GM18498 (cell line): Measurements from ENCODE around the gene KLHL6.
A peak's percentile ranks its signal among the peaks of the same experiment; 100 is the strongest.

ENCODE experiments used
- ATAC-seq: cut with Tn5 transposase; IDR thresholded peaks from one replicate; pipeline ENCODE4 v1.9.1; 2021; ENCODE audit warnings: mild to moderate bottlenecking, moderate library complexity; ENCODE audit not compliant: unreplicated experiment

The KLHL6 gene, protein sequence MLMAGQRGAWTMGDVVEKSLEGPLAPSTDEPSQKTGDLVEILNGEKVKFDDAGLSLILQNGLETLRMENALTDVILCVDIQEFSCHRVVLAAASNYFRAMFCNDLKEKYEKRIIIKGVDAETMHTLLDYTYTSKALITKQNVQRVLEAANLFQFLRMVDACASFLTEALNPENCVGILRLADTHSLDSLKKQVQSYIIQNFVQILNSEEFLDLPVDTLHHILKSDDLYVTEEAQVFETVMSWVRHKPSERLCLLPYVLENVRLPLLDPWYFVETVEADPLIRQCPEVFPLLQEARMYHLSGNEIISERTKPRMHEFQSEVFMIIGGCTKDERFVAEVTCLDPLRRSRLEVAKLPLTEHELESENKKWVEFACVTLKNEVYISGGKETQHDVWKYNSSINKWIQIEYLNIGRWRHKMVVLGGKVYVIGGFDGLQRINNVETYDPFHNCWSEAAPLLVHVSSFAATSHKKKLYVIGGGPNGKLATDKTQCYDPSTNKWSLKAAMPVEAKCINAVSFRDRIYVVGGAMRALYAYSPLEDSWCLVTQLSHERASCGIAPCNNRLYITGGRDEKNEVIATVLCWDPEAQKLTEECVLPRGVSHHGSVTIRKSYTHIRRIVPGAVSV

DNA sequence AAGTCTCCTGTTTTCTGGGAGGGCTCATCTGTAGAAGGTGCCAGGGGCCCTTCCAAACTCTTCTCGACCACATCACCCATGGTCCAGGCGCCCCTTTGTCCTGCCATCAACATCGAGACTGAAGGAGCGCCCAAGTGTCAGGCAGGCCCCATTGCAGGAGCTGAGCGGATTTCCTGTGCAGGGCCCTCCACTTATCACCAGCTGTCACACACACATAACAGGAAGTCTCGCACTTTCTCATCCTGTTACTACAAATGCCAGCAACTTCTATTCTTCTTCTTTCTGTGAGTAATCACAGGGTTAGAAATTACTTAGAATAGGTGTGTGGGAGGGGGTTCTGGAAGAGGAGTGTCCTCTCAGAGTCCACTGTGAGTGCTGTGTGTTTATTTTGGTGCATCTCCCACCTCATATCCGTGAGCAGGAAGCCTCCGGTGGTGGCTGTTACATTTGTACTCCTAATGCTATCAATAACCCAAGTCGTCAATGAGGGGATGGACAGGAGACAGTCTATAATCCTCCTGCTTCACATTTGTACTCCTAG, at the start of gene KLHL6:
Gene KLHL6 (minus strand): TSS at position 166 of the 541 bp plus-strand sequence. CDS start 53 bp downstream, at position 113.
- peak; percentile 93 for ATAC-seq

DNA sequence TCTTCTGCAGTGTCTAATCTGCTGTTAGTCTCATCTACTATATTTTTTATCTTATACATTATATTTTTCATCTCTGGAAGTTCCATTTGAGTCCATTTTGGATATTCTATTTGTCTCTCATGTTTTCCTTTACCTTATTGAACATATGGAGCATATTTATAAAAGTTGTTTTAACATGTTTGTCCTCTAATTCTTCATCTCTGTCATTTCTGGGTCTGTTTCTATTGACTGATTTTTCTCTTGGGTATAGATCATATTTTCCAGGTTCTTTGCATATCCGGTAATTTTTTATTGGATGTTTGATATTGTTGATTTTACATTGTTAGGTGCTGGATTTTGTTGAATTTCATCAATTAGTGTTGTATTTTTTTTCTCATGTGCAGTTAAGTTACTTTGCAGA, 42.5 kb upstream of the KLHL6 start:
- no peak for ATAC-seq

DNA sequence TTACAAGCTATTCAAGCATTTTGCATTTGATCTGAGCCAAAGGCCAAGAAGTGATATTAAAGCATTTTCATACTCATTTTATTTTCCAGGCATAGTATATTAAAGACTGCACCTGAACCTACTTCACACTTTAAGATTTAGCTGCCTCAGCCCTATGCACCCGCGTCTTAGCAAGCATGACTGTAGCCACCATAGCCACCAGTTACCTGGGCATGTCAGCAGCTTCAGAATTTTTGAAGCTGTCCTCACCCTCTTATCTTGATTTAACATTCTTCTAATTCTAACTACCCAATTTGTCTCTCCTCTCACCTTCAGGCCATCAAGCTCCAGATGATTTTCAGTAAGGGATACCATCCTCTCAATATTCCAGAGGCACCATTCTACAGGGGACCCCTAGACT, 39.1 kb upstream of the KLHL6 start:
- no peak for ATAC-seq

DNA sequence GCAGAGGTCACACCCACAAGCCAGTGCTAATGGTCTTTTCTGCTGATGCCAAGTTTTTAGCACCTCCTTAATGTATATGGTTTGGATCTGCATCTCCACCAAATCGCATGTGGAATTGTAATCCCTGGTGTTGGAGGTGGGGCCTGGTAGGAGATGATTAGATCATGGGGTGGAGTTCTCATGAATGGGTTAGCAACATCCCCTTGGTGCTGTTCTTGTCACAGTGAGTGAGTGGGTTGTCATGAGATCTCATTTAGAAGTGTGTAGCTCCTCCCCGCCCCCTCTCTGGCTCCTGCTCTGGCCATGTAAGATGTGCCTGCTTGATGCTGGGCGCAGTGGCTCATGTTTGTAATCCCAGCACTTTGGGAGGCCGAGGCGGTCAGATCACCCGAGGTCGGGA, 37.3 kb upstream of the KLHL6 start:
- no peak for ATAC-seq

DNA sequence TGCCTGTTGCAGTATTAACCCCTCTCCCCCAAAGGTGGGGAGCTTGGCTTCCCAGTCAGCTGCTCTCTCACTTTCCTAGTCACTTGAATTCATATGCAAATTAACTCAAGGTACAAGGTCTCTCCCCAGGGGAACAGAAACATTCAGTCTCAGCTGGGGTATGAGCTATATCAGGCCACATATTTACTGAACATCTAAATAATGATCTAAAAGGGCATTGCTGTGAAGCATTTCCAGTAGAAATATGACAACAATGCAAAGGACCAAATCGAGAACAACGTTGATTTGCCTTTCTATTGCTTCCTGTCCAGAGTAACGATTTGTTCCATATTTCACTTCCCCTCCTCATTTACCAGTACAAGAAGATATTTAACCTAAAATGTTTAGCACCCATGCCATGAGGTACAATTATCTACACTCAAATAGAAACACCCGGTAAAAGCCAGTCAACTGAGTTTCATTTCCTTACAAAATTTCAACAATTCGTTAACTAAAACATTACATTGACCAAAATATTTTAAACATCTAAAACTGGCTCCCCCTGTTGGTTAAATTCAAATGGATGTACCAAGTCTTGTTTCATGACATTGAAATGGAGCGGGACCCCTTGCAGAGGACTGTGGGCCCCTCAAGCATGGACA, 36.5 kb upstream of the KLHL6 start:
- ATAC-seq: peak; percentile 93

DNA sequence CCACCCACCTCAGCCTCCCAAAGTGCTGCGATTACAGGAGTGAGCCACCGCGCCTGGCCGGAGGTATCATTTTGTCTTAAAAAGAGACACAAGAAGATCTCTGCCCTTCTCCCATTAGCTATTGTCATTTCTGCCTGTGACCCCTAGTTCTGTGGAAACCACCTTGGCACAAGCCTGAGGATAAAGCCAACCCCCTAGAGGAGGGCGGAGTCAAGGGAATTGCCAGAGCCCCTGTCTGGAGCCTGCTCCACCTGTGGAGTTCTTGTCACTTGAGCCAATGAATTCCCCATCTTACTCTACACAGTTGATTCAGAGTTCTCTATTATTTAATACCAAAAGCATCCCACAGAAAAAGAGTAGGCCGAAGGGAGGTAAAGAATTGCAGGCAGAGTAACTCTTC, 34.9 kb upstream of the KLHL6 start:
- ATAC-seq: no peak

DNA sequence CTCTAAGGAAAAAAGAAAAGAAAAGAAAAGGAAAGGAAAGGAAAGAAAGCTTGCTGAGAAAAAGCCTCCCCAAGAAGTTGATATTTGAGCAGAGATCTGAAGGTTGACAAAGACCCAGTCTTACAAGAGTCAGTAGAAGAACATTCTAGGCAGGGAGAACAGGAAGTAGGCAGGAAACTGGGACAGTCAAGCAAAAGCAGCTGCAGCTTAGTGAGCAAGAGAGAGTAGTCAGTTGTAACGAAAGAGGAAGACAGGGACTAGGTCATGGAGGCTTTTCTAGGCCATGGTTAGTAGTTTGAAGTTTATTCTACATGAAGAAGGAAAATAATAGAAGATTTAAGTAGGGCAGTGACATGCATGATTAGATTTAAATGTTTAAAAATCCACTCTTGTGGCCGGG, 31.8 kb upstream of the KLHL6 start:
- no peak for ATAC-seq

DNA sequence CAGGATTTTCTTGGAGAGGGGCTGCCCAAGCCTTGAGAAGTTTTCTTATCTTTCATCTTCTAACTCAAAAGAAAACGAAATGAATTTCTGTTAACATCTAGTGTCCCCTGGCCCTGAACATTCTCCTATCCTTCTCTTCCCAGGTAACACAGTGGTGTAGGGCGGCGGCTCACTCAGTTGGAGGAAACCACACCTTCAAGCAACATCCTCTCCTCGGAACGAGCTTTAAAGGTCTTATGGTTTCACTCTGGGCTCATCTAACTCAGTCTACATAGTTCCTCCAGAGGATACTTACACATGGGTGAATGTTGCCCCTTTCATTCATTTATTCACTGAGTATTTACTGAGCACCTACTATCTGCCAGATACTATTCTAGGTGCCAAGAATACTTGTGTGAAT, 31.0 kb upstream of the KLHL6 start:
- no peak for ATAC-seq

DNA sequence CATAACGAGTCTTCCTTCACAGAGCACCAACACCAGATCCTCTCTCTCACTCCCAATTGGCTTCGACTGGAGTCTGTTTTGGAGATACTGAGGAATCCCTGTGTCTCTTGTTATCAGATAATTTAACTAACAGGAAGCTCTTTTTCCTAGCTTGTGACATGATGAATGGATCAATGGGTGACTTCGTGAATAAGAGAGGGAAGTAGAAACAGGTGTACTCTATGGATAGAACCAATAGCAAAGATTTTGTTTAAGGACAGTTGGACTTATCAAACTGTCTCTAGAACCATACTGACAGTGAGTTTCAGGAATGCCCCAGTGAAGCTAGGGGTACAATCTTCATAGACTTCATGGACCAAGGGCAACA, 29.4 kb upstream of the KLHL6 start:
- ATAC-seq: no peak

DNA sequence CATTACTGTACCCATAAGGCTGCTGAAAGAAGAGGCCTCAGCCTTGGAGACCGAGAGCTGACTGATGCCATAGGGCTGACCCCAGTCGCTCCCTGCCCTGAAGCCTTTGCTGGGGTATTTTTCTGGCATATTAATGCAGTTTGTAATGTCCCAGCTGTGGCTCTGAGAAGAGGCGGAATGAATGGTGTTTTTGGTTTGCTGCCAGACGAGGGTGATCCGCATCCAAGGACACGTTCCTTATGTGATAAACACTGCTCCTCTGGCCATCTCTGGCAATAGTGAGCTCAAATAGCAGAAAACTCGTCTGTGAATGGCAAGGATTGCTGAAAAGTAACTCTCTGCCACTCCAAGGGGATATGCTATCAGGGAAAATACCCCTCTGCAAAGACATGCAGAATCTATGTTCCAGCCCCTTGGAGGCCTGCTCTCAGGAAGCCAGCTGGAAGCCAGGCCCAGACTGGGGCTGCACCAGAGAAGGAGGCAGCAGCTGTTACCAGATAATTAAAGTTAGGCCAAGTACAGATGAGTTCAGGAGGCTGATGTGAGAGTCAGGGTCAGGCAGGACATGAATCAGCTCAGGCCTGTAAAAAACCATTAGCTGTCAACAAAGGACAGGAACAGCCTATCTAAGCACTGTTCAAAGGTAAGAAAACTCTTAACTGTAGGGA, 28.9 kb upstream of the KLHL6 start:
- ATAC-seq: no peak

DNA sequence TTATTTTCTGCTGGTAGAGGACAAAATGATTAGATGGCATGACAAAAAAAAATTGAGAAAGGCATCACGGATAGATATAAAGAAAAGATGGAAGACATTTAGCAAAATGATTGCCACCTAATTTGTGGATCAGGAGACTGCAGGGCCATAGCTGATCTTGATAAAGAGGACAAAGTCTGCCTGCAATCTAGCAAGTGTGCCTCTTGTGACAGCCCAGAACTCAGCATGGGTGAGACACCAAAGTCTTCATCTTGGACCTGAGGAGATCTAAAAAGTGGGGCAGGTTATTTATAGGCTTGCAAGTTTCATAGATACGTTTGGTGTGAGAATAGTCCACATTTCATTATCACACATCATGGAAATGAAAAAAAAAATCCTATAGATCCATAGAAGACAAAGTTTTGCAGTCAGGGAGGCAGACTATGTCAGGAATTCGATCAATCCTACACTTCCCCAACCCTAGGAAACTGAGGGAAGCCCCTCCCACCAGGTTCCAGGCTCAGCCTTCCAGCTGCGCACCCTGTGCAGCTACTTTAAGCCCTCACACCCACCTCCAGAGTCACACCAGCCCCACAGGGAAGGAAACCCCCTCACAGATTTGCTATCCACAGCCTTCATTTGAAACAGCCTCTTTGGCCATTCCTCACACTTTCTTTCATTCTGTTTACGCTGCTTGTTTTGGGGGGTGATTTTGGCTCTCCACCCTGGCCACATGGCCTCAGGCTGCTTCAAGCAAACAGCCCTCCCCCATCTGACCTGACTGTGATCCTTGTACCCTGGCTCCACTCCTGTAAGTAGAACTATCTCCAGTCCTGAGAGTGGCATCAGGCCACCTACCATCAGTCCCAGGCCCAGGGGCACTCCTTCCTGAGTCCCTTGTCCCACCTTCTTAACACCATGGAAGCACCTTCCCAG, 28.1 kb upstream of the KLHL6 start:
- no peak for ATAC-seq

DNA sequence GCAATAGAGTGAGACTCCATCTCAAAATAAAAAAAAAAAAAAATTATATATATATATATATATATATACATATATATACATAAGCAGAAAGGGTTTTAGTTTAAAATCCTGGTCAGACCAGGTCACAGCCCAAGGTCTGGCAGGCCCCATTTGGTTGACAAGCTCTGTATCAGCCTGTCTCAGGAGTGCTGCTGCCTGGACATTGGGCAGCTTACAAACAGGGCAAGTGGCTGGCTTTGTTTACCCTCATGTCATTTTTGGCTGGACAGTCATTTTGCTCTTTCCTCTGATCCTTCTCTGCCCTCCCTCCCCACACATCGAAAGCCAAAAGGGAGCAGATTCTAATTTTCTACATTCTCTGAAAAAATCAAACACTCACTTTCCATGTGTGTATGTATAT, 26.7 kb upstream of the KLHL6 start:
- no peak for ATAC-seq

DNA sequence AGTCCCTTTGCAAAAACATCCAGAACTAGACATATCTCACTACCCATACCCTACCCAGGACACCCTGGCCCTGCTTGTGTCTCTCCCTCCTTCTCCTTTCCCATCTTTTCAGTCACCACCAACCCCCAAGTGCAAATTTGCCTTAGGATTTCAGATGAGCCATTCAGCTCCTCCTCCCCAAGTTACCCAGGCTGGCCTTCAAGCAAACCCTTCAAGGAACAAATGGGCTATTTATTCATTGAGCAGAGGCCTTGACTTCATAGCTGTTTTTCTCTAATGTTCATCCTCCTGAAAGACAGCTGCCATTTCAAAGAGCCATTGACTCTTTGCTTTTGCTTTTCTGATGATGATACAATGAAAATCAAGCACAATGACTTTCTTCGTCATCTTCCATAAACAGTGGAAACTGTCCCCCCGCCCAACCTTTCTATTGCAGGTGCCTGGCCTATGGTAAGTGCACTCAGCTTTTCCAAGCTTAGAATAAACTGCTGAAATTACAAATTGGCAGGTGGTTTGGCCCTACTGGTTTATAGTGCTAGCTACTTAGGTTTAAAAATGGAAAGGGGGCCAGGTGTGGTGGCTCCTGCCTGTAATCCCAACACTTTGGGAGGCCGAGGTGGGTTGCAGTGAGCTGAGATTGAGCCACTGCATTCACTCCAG, 26.1 kb upstream of the KLHL6 start:
- no peak for ATAC-seq

DNA sequence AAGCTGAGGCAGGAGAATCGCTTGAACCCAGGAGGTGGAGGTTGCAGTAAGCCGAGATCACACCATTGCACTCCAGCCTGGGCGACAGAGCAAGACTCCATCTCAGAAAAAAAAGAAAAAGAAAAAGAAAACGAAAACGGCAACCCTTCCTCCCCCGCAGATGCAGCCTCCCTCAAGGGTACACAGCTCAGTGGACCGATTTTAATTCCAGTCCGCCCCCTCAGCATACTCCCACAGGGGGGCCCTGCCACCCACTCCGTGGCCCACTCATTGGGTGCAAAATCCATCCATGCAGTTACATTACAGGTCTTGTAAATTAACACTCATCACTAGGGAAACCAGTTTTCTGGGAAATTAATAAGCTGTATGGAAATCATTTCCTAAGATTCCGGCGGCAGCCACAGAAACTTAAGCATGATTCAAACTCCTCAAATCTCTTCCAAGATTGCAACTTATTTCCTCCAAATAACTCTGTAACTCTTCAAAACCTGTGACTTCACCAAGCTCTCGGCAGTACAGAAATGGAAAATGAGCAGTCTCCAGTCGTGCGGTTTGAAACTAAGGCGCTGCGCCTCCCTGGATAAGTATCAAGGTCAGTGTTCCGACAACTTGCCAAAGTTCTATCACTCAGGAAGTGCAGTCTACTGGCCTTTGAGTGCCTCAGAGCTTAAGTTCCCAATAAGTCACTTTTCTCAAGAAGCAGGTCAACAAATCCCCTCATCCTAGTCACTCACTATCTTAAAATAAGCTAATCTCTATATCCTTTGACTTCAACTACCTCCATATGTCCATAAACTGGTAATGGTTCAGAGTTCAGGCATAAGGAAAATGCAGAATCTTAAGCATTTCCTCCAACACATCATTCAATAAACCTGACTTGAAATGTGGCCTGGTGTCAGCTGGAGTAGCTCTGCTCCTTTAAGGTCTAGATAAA, 24.7 kb upstream of the KLHL6 start:
- ATAC-seq: no peak

DNA sequence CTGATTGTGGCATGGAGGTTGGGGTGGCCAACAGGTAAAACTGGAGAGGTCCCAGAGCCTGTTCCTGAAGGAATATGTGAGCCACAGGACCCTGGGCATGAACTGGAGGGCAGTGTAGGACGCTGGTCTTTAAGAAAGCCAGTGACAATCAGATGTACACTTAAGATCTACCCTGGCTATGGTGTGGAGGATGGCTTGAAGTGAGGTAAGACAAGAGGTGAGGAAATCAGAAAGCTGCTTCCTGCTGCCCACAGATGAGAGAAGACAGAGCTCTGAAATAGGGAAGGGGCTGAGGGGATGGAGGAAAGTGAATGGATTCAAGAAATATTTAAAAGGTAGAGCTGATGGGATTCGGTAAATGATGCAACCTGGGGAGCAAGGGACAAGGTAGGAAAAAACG, 22.7 kb upstream of the KLHL6 start:
- no peak for ATAC-seq

DNA sequence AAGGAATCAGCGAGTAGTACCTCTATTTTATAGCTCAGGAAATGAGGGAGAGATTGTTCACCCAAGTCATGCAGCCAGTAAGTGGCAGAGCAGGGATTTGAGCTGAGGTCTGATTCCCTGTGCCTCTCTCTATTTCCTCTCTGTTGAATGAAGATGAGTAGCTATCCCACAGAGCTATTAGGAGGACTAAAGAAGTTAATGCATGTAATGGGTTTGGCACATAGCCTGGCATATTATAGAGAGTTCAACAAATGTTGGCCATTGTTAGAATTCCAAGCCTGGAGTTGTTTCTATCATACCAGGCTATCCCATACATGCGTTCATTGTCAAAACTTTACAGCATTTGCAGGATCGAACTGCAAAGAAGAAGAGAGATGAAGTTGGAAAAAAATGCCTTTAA, 21.8 kb upstream of the KLHL6 start:
- ATAC-seq: no peak

DNA sequence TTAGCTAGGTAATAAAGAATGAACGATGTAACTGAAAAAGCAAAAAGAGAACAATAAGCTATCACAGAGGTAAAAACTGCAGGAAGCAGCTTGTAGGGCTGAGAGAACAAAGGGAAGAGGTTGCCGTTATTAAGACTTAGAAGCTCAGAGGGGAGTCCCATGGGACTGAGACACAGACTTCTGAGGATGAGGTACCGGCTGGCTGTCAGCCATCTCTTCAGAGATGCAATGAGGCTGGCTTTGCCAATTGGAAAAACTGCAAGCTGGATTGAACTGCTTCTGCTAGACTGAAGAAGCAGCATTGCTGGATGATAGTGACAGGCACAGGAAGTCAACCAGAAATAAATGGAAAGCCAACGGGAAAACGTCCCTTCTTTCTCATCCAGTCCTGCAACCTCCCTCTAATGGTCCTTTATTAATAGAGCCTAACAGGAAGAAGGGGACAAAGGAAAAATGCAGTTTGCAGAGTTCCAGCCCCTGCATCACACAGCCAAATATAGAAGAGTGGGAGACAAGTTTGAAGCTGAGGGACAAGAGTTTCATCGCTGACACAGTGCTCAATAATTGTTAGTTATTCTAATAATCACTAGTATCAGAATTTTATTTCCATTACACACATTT, 21.1 kb upstream of the KLHL6 start:
- ATAC-seq: no peak

DNA sequence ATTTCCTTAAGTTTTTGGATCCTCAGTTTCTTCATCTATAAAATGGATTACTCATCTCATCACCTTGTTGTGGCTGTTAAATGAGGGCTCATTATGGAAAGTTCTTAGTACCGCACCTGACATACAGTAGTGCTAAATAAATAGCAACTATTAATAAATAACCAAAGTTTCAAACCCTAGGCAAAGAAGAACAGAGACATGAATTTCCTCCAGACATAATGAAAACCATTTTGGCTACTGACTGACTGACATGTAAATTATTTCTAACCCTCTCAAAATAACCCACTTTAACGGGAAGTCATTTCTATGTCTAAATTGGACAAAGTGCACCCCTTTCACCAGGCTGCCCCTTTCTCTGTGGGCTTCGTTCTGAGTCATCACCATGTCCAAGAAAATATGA, 17.4 kb upstream of the KLHL6 start:
- no peak for ATAC-seq
